Astrocyte (in vitro differentiated cells and primary cell): ENCODE results near the gene TTC34. TPM values are rescaled to one million over a fixed set of nuclear protein-coding genes. Genes with fewer than 3 reads are reported as not detected.
"Not testable (repeated sequence)": the region's sequence is repeated elsewhere in the genome, so short reads cannot be mapped to it uniquely, and the experiment has no call there.

Experiments
- DNase-seq: peaks from one replicate; pipeline ENCODE4 v3.0.0-alpha.2; 2010; ENCODE audit warnings: low read depth
- FAIRE-seq: peaks from 2 replicates; lab custom pipeline; 2011; peaks lifted over from hg19 to GRCh38; lab: Jason Lieb, UNC
- H2AFZ ChIP-seq: 2 replicates; pipeline ENCODE4 v1.6.0; 2012; ENCODE audit warnings: low read depth, low read length, inconsistent platforms
- H3K27ac ChIP-seq: 2 replicates; pipeline ENCODE4 v1.5.1; 2011; ENCODE audit warnings: low read depth, low read length, inconsistent platforms
- H3K27me3 ChIP-seq: 2 replicates; pipeline ENCODE4 v1.6.0; 2011; ENCODE audit warnings: low read length, inconsistent platforms; ENCODE audit not compliant: insufficient read depth
- H3K36me3 ChIP-seq: 2 replicates; pipeline ENCODE4 v1.5.1; 2011; ENCODE audit warnings: low read length, inconsistent platforms; ENCODE audit not compliant: insufficient read depth
- H3K4me1 ChIP-seq: 2 replicates; pipeline ENCODE4 v1.5.1; 2011; ENCODE audit warnings: low read length, inconsistent platforms; ENCODE audit not compliant: insufficient read depth
- H3K4me2 ChIP-seq: 2 replicates; pipeline ENCODE4 v1.6.0; 2012; ENCODE audit warnings: low read length, inconsistent platforms
- H3K4me3 ChIP-seq: 2 replicates; pipeline ENCODE4 v1.5.1; 2011; ENCODE audit warnings: low read depth, mild to moderate bottlenecking, low read length, inconsistent platforms; ENCODE audit not compliant: insufficient read depth
- H3K79me2 ChIP-seq: 2 replicates; pipeline ENCODE4 v1.6.0; 2012; ENCODE audit warnings: mild to moderate bottlenecking, low read length, inconsistent platforms; ENCODE audit not compliant: insufficient read depth
- H3K9ac ChIP-seq: 2 replicates; pipeline ENCODE4 v1.6.0; 2012; ENCODE audit warnings: mild to moderate bottlenecking, low read length, inconsistent platforms
- H3K9me3 ChIP-seq: 2 replicates; pipeline ENCODE4 v1.5.1; 2012; ENCODE audit warnings: low read depth, mild to moderate bottlenecking, low read length, inconsistent platforms; ENCODE audit not compliant: insufficient read depth
- H4K20me1 ChIP-seq: 2 replicates; pipeline ENCODE4 v1.6.0; 2012; ENCODE audit warnings: low read length, inconsistent platforms; ENCODE audit not compliant: insufficient read depth
- H3K27ac Mint-ChIP-seq: one replicate; pipeline ENCODE4 v1.8.0; 2021; ENCODE audit warnings: mild to moderate bottlenecking, mixed read lengths; ENCODE audit not compliant: unreplicated experiment
- H3K27me3 Mint-ChIP-seq: one replicate; pipeline ENCODE4 v1.8.0; 2021; ENCODE audit warnings: low read depth, mixed read lengths; ENCODE audit not compliant: unreplicated experiment
- H3K36me3 Mint-ChIP-seq: one replicate; pipeline ENCODE4 v1.8.0; 2021; ENCODE audit warnings: low read depth, mixed read lengths; ENCODE audit not compliant: unreplicated experiment
- H3K4me1 Mint-ChIP-seq: one replicate; pipeline ENCODE4 v1.8.0; 2021; ENCODE audit warnings: low read depth, mixed read lengths; ENCODE audit not compliant: unreplicated experiment
- H3K4me3 Mint-ChIP-seq: one replicate; pipeline ENCODE4 v1.8.0; 2021; ENCODE audit warnings: mild to moderate bottlenecking, moderate library complexity, mixed read lengths; ENCODE audit not compliant: unreplicated experiment
- H3K9me3 Mint-ChIP-seq: one replicate; pipeline ENCODE4 v1.8.0; 2021; ENCODE audit warnings: mild to moderate bottlenecking, mixed read lengths; ENCODE audit not compliant: unreplicated experiment
- EZH2 ChIP-seq: IDR thresholded peaks from 2 replicates; pipeline ENCODE4 v1.6.1; 2012; ENCODE audit warnings: mild to moderate bottlenecking, low read length, inconsistent platforms; ENCODE audit not compliant: insufficient read depth
- total RNA-seq: library from RNA; stranded (reverse); gene quantifications from 2 replicates; pipeline ENCODE4 v1.2.1, GENCODE V29; 2021
- TF ChIP-seq, protein P1 (sequence below): IDR thresholded peaks from 2 replicates; pipeline ENCODE4 v1.5.1; 2011; ENCODE audit warnings: low read depth, mild to moderate bottlenecking, inconsistent platforms, low read length, moderate library complexity; ENCODE audit not compliant: insufficient read depth

Gene TTC34
- total RNA-seq, 1 donor from 2014 or later = 0.39 TPM

DNA sequence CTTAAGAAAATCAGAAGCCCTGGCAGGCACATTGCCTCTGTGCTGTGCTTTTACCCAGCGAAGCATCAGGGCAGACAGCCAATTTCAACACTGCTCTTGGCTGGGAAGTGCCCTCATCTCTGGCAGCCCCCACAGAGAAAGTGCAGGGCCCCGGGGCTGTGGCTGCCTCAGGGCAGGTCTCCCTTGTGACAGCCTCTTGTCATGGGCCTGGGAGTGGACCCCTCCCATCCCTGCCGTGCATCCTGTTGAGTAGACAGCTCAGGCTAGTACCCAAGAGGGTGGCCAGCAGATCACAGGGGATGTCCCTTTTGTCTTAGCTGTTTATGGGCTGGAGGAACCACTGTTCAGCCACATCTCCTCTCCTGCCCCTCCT, 23.3 kb downstream of the TTC34 start:
- no peak for DNase-seq
- no peaks in the 10 kb centered on the region for H3K79me2 ChIP-seq
- no peaks in the 10 kb centered on the region for H3K27me3 ChIP-seq
- no peak overlapping the region for H3K4me2 ChIP-seq
- H3K9ac ChIP-seq = no peak overlapping the region
- H3K4me3 ChIP-seq = no peak overlapping the region
- no peaks in the 10 kb centered on the region for H4K20me1 ChIP-seq
- H3K4me3 Mint-ChIP-seq = no peak overlapping the region
- H3K36me3 ChIP-seq = no peaks in the 10 kb centered on the region
- H2AFZ ChIP-seq = no peak overlapping the region
- no peak overlapping the region for H3K27ac ChIP-seq
- H3K27ac Mint-ChIP-seq = no peak overlapping the region
- H3K9me3 Mint-ChIP-seq = peaks cover 15% of the 10 kb centered on the region
- H3K4me1 ChIP-seq = no peaks in the 10 kb centered on the region
- peaks cover 12% of the 10 kb centered on the region for H3K27me3 Mint-ChIP-seq
- no peak for FAIRE-seq
- TF ChIP-seq, protein P1, sequence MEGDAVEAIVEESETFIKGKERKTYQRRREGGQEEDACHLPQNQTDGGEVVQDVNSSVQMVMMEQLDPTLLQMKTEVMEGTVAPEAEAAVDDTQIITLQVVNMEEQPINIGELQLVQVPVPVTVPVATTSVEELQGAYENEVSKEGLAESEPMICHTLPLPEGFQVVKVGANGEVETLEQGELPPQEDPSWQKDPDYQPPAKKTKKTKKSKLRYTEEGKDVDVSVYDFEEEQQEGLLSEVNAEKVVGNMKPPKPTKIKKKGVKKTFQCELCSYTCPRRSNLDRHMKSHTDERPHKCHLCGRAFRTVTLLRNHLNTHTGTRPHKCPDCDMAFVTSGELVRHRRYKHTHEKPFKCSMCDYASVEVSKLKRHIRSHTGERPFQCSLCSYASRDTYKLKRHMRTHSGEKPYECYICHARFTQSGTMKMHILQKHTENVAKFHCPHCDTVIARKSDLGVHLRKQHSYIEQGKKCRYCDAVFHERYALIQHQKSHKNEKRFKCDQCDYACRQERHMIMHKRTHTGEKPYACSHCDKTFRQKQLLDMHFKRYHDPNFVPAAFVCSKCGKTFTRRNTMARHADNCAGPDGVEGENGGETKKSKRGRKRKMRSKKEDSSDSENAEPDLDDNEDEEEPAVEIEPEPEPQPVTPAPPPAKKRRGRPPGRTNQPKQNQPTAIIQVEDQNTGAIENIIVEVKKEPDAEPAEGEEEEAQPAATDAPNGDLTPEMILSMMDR = no peak
- TF ChIP-seq EZH2 = no peak
- peaks cover 5% of the 10 kb centered on the region for H3K9me3 ChIP-seq
- H3K4me1 Mint-ChIP-seq = no peaks in the 10 kb centered on the region
- H3K36me3 Mint-ChIP-seq = no peaks in the 10 kb centered on the region

GRCh38 chr1:2777424-2778219, 23.9 kb downstream of the TTC34 start:
- H3K4me1 ChIP-seq = no peaks in the 10 kb centered on the region
- no peak overlapping the region for H3K4me3 ChIP-seq
- FAIRE-seq (no peak), DNase-seq (no peak)
- Mint-ChIP-seq H3K4me1 (no peaks in the 10 kb centered on the region), H3K36me3 (no peaks in the 10 kb centered on the region), H3K9me3 (peaks cover 15% of the 10 kb centered on the region), H3K27me3 (peaks cover 12% of the 10 kb centered on the region), H3K4me3 (no peak overlapping the region), H3K27ac (no peak overlapping the region)
- H3K27me3 ChIP-seq = no peaks in the 10 kb centered on the region
- H4K20me1 ChIP-seq = no peaks in the 10 kb centered on the region
- TF ChIP-seq EZH2 = no peak
- TF ChIP-seq, protein P1 = no peak
- H3K9me3 ChIP-seq = peaks cover 5% of the 10 kb centered on the region
- no peak overlapping the region for H2AFZ ChIP-seq
- no peaks in the 10 kb centered on the region for H3K79me2 ChIP-seq
- no peak overlapping the region for H3K9ac ChIP-seq
- H3K27ac ChIP-seq = no peak overlapping the region
- H3K4me2 ChIP-seq = no peak overlapping the region
- no peaks in the 10 kb centered on the region for H3K36me3 ChIP-seq

GRCh38 chr1:2775333-2775732, 26.2 kb downstream of the TTC34 start:
- H3K79me2 ChIP-seq, H3K4me1 ChIP-seq, H4K20me1 ChIP-seq, H3K9ac ChIP-seq, H3K4me3 Mint-ChIP-seq, H3K27ac ChIP-seq, H3K9me3 ChIP-seq, H3K9me3 Mint-ChIP-seq, H3K27me3 ChIP-seq, H3K4me2 ChIP-seq, H3K36me3 Mint-ChIP-seq, H2AFZ ChIP-seq, H3K4me3 ChIP-seq, H3K4me1 Mint-ChIP-seq, H3K36me3 ChIP-seq, H3K27ac Mint-ChIP-seq, DNase-seq, FAIRE-seq: not testable (repeated sequence)
- peaks cover 10% of the 10 kb centered on the region for H3K27me3 Mint-ChIP-seq

DNA sequence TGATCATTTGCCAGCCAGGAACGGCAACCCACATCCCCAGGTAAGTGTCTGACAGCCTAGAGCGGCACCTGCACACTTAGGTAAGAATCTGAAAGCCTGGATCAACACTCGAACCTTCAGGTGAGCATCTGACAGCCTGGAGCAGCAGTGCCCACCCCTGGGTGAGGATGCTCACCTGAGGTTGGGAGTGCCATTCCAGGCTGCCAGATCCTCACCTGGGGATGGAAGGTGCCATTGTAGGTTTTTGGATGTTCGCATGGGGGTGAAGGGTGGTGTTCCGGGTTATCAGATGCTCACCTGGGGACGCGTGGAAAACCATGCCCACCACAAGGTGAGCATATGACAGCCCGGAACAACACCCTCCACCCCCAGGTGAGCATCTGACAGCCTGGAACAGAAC, 33.4 kb downstream of the TTC34 start:
- H2AFZ ChIP-seq, H3K4me3 Mint-ChIP-seq, H3K27me3 Mint-ChIP-seq, H3K4me1 ChIP-seq, H3K9ac ChIP-seq, DNase-seq, H4K20me1 ChIP-seq, FAIRE-seq, H3K36me3 Mint-ChIP-seq, H3K27ac Mint-ChIP-seq, H3K9me3 ChIP-seq, H3K36me3 ChIP-seq, H3K9me3 Mint-ChIP-seq, H3K4me1 Mint-ChIP-seq, H3K27ac ChIP-seq, H3K79me2 ChIP-seq, H3K4me3 ChIP-seq, H3K4me2 ChIP-seq, H3K27me3 ChIP-seq: not testable (repeated sequence)

GRCh38 chr1:2759433-2759832, 42.1 kb downstream of the TTC34 start:
- H3K36me3 ChIP-seq, H3K4me3 Mint-ChIP-seq, H2AFZ ChIP-seq, H3K4me2 ChIP-seq, H3K9ac ChIP-seq, H3K27ac Mint-ChIP-seq, H3K4me1 ChIP-seq, H3K27me3 ChIP-seq, H3K9me3 Mint-ChIP-seq, H3K27ac ChIP-seq, H4K20me1 ChIP-seq, FAIRE-seq, H3K4me3 ChIP-seq, DNase-seq, H3K79me2 ChIP-seq, H3K4me1 Mint-ChIP-seq, H3K36me3 Mint-ChIP-seq, H3K9me3 ChIP-seq, H3K27me3 Mint-ChIP-seq: not testable (repeated sequence)
